GM15510 (cell line): ENCODE results near the gene PCDH9.

Experiments used
- POLR2A ChIP-seq: IDR thresholded peaks from 3 replicates; pipeline ENCODE4 v1.6.1; 2011; ENCODE audit warnings: borderline replicate concordance; ENCODE audit not compliant: insufficient read length; ENCODE audit errors: extremely low read depth

The PCDH9 gene

DNA sequence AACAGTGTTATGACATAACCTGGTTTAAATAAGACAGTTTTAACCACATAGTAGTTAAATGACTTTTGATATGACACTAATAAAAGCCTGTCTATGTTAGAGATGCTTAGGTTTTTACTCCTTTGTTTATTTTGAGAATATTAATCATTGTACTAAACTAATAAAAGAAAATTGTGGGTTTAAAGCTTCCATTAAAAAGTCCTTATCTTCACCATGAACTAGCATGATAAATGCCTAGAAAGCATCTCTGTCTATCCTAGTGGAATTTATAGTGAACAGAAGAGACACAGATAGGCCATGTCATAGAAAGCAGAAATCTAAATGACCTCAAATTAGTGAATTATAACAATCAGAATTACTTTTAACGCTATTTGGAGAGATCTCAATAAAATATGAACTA lies 255.2 kb downstream of the PCDH9 start:
- TF ChIP-seq POLR2A = no peak

DNA sequence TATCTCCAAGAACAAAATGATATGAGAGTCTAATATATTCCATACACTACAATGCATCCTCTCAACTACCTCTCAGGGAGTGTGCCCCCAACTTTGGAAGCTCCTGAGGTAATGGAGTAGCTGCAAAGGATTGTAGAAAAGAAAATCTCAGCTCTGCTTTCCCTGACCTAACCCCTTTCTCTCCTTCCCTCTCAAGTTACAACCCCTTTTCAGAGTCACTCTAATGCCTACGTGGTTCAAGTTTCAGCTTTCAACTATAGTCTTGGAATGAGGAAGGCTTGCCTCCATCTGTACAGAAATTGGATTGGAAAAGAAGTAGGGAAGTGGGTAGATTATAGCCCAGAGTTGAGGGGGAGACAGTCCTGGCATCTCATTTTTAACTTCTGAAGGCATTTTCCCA lies 256.0 kb downstream of the PCDH9 start:
- no peak for TF ChIP-seq POLR2A

DNA sequence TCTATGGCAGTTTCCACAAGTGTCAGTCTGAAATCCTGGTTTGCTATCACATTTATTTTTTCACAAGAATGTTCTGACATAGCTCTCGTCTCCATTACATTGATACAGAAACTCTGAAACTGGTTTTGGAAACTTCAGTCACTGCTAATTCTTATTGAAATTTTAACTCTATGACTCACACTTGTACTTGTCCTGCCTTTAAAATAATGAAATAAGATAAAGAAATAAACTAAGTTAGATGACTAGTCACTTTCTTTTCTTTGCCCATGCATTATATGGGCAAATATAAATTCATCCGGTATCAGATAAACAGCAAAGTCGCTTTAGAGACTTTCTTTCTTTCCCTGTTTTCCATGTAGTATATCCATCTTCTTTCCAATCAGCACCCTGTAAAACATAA lies 257.5 kb downstream of the PCDH9 start:
- no peak for TF ChIP-seq POLR2A

DNA sequence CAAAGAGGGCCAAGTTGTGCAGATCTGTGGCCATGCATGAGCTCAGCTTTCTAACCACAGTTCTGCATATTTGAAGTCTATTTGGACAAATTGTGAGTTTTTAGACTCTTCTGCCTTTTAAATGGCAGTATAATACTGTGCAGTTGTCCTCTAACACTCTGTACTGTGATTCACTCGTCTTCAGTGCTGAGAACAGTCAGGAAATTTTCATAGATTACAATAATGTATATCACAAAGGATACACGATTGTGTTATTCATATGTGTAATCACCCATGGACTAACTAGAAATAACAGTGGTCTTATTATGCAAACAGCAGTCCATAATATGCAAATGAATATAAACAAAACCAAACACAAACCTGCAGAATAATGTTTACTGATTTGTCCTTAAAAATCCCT lies 259.1 kb downstream of the PCDH9 start:
- TF ChIP-seq POLR2A = no peak

DNA sequence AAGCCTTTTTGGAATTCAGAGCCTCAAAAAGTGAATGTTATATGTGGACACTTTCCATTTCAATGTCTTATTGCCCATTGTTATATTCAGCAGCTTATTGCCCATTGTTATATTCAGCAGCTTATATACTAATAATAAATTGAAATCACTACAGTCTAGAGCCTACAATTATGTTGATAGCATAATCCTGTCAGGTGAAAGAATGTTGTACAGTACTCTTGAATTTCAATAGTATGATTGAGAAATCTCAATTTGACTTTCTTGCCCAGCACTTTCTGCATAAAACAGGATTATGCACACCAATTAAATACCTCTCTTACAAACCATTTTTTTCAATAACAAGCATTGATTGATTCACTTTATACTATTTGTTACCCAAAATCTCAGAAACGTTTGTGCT lies 260.8 kb downstream of the PCDH9 start:
- TF ChIP-seq POLR2A = no peak

DNA sequence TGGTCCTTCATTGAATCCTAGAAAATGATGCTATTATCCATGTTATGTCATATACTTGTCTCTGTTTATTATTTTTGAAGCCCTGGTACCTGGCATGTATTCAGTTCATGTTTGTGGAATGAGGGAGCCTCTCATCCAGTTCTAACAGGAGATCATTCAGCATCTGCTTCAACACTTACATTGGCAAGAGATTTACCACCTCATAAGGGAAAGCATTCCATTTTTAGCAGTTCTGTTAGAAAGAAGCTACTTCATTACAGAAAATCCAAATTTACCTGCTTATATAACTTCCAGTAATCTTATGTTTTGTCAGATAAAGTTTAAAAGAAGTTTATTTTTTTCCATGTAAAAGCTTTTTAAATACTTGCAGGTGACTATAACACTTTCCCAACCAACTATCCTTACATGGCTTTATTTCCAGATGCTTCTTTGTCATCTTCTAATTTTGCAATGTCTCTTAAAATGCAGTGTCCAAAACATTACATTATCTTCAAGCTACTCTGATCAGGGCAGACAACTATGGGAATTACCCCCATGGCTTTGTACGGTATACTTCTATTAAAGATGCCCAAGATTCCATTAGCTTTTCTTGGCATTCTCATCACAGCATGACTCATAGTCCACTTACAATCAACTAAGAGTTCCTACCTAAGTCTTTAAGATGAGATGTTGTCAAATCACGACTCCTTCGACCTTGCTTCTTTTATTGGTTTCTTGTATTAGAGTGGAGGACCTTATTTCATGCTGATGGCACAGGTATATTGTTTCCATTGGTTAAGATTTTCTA lies 262.1 kb downstream of the PCDH9 start:
- no peak for TF ChIP-seq POLR2A

DNA sequence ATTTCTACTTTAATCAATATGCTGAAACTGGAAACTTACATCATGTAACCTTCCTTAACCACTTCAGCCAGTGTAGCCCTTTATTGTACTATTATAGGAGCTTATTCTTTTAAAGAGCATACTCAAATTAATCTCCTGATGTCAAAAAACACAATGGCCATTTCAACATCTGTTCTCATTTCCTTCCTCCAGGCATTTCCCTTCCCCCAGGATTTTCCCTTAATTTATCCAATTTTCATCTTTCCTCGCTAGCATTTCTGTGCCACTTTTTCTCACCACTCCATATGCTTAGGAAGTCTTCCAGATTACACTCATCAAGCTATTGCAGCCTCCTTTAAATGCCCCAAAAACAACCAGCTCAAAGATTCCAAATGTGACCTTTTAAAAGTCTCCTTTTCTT lies 265.0 kb downstream of the PCDH9 start:
- TF ChIP-seq POLR2A = no peak

DNA sequence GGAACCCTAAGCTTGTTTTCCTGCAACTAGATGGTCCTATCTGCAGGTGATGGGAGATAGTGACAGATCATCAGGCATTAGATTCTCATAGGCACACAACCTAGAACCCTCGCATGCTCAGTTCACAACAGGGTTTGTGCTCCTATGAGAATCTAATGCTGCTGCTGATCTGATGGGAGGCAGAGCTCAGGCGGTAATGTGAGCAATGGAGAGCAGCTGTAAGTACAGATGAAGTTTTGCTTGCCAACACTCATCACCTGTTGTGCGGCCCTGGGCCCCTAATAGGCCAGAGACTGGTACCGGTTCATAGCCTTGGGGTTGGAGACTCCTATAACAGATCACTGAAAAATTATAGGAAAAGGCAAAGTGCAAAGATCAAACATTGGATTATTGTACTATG lies 267.2 kb downstream of the PCDH9 start:
- no peak for TF ChIP-seq POLR2A

DNA sequence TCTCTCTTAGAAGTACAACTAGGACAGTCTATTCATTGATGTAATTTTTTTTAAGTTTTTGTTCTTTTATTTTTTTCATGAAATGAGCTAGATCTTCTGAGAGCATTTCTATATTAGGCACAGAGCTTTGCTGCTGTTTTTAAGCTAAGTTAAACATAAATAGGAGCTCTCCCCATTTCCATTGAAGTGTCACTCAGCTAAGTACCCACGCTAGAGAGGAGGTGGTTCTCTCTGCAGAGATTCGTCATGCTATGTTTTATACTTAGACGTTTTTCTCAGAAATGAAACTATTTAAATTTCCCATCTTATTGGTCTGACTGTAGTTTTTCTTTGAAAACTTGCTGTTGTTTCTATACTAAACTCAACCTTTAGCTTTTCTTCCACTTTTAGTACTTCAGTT lies 271.5 kb downstream of the PCDH9 start:
- TF ChIP-seq POLR2A = no peak

DNA sequence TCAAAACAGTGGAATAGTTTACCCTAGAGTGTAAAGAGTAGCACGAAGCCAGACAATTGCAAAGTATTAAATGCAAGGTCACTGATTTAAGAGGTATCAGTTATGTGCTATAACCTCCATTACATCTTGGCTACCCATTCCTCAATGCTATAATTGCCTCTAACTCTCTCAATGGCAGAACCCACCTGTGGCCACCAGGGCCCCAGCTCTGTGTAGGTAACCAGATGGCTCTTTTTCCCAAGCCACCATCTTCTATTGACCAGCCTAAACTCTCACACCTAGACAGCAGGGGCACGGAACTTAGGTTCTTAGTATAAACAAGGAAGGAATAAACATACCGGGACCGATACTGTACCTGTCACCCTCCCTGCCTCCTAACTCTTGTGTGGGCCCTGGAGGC lies 277.6 kb downstream of the PCDH9 start:
- no peak for TF ChIP-seq POLR2A

DNA sequence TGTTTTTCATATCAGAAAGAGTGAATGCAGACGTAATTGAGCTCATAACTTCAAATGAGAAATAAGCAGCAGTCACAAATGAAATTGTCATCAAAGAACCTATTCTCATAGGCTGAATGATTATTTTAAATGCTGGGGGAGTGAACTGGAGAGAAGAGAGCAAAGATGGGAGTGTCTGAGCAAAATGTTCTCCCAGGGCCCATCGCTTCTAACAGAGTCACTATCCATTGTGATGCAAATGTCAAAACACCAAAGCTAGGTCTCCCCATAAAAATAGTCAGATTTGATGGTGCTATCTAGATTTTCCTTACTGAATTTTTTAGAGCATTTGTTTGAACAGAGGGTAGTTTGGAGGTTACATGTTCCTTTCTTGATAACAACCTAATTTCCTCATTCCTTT lies 278.7 kb downstream of the PCDH9 start:
- no peak for TF ChIP-seq POLR2A

DNA sequence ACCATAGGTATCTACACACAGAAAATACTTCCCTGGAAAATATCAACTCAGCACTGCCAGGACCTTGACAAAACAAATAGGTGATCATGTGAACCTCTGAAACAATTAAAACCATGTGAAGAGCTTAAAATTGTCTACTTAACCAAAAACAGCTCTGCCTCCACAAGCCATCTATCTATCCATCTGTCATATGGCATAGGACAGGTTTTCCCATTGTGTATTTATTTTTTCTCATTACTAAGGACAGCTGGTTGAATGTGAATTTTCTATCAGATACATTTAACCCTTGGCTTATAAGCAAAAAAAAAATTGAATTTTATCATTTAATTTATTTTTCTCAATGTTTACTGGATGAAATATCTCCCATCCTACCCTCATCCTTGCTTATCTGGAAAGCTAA lies 279.5 kb downstream of the PCDH9 start:
- no peak for TF ChIP-seq POLR2A

DNA sequence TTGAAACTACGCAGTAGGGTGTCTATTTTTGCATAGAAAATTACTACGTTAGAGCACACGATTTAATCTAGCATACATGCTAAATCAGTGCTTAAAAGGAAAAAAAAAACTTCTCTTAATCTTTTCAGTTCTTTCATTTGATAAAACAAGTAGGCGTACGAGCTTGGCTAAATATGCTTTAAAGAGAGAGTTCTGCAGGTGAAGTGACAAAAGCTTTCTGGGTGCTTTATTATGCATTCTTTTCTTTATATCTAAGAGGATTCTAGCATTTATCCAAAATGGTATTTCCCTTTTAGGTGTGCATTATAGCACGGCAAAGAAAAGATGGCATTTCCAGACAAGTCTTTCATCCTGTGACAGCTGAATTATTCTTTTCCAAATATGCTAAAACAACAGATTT lies 281.2 kb downstream of the PCDH9 start:
- no peak for TF ChIP-seq POLR2A

DNA sequence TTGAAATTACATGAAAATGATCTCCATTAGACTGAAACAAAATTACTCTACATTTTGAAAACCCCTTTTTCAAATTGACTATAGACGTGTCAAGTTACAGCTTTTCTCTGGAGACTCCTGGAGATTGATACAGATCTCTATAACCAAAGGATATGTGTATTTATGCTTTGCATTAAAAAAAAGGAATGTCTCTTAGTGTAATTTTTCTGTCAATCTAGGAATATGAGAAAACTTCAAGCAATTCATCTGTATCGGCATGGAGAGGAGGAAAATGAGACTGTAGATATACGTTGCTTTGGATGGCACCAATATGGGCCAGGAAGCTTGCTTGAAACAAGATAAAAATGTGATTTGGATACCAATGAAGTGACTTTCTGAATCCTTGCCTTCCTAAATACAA lies 286.6 kb downstream of the PCDH9 start:
- no peak for TF ChIP-seq POLR2A

DNA sequence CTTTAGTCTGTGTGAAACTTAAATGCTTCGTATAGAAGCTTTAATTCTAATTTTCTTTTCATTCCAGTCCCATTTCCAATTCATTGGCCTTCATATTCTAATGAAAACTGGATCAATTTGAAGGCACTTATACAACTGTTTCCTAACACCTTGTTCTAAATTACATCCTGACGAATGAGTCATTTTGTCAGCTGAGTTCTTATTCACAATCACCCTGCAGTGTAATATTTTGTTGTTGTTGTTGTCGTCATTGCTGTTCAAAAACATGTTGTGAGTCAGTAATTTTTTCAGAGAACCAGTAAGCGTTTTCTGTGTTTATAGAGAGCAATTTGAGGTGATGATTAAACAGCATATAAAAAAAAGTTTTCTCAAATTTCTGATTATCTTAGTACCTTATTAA lies 290.0 kb downstream of the PCDH9 start:
- TF ChIP-seq POLR2A = no peak

DNA sequence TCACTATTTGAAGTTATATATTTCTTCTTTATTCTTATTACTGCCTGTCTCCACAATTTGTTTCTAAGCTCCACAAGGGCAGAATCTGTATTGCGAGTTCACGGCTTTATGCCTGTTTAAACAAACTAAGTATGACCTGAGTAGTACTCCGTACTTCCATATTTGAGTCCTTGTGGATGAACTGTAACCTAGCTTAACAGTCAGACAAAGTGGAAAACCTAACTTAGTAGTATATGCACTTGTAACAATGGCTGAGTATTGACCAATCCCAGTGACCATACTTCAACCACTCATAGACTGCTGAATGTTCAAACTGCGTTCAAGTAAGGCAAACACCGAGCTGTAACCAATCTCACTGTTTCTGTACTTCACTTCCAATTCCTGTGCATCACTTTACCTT lies 292.7 kb downstream of the PCDH9 start:
- no peak for TF ChIP-seq POLR2A

DNA sequence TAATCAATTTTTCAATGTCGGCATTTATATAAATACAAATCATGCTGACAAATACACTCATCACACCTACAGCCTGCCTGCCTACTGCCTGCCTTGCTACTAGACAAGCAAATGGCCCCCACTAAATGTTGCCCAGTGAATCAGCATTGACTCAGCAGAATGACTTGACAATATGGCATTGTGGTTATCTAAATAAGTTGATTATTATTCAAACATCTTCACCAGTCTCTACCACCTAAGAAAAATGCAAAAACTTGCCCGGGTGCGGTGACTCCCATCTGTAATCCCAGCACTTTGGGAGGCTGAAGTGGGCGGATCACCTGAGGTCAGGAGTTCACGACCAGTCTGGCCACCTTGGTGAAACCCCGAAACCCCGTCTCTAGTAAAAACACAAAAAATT lies 296.1 kb downstream of the PCDH9 start:
- no peak for TF ChIP-seq POLR2A
